ENCODE data around the gene SPSB4.

DNA sequence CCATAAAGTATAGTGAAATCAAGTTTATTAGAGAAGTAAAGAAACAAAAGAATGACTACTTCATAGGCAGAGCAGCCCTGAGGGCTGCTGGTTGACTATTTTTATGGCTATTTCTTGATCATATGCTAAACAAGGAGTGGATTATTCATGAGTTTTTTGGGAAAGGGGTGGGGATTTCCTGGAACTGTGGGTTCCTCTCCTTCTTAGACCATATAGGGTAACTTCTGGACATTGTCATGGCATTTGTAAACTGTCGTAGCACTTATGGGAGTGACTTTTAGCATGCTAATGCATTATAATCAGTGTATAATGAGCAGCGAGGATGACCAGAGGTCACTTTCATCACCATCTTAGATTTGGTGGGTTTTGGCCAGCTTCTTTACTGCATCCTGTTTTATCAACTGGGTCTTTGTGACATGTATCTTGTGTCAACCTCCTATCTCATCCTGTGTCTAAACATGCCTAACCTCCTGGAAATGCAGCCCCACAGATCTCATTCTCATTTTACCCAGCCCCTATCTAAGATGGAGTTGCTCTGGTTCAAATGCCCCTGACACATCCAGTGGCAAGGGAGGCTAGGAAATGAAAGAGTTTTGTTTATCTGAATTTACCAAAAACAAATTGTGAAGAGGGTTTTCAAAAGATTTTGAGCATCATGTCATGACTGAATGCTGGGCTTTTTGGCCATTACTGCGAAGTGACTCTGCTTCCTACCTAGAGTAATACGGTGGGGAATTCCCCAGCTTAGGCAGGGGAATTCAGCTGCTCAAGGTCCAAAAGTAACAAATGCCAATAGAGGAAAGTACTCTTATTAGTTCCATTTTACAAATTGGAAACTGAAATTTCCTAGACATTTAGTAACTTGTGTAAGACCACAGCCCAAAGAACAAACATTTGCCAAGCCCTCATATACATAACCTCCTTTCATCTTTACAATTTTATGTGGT lies 6.2 kb upstream of the SPSB4 start:
- TF ChIP-seq, protein P1, sequence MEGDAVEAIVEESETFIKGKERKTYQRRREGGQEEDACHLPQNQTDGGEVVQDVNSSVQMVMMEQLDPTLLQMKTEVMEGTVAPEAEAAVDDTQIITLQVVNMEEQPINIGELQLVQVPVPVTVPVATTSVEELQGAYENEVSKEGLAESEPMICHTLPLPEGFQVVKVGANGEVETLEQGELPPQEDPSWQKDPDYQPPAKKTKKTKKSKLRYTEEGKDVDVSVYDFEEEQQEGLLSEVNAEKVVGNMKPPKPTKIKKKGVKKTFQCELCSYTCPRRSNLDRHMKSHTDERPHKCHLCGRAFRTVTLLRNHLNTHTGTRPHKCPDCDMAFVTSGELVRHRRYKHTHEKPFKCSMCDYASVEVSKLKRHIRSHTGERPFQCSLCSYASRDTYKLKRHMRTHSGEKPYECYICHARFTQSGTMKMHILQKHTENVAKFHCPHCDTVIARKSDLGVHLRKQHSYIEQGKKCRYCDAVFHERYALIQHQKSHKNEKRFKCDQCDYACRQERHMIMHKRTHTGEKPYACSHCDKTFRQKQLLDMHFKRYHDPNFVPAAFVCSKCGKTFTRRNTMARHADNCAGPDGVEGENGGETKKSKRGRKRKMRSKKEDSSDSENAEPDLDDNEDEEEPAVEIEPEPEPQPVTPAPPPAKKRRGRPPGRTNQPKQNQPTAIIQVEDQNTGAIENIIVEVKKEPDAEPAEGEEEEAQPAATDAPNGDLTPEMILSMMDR (IDR thresholded peaks at IDR 0.05; ENCODE audit: low read length), result no peak
- TF ChIP-seq EZH2phosphoT487 (IDR thresholded peaks at IDR 0.05; ENCODE audit: low read length), result no peak

Measured in MM.1S (cell line).